Colon (tissue), 2 donors: ENCODE data around the gene FOXO3.

Source experiments
- FAIRE-seq: peaks from 2 replicates; lab custom pipeline; 2012; peaks lifted over from hg19 to GRCh38; lab: Jason Lieb, UNC
- donor health status: control.
- donor health status: control.

FOXO3 gene

GRCh38 chr6:108685970-108686369 lies 125.3 kb downstream of the FOXO3 start:
- FAIRE-seq: no peak

GRCh38 chr6:108686896-108687295 lies 126.2 kb downstream of the FOXO3 start:
- FAIRE-seq: no peak

GRCh38 chr6:108687921-108688320 lies 127.2 kb downstream of the FOXO3 start:
- no peak for FAIRE-seq

- no peak for FAIRE-seq
Measured at GRCh38 chr6:108689272-108690161, 128.8 kb downstream of the FOXO3 start.

GRCh38 chr6:108690326-108691049 lies 129.8 kb downstream of the FOXO3 start:
- FAIRE-seq: no peak

GRCh38 chr6:108693430-108694154 lies 132.9 kb downstream of the FOXO3 start:
- no peak for FAIRE-seq

- no peak for FAIRE-seq
Measured at GRCh38 chr6:108694816-108695215, 134.1 kb downstream of the FOXO3 start.

GRCh38 chr6:108697561-108698161 lies 136.9 kb downstream of the FOXO3 start:
- no peak for FAIRE-seq

GRCh38 chr6:108698593-108699289 lies 138.0 kb downstream of the FOXO3 start:
- no peak for FAIRE-seq

GRCh38 chr6:108699290-108700041 lies 138.7 kb downstream of the FOXO3 start:
- FAIRE-seq: no peak

- FAIRE-seq: no peak
Measured at GRCh38 chr6:108702106-108702851, 141.6 kb downstream of the FOXO3 start.

- no peak for FAIRE-seq
Measured at GRCh38 chr6:108706649-108707048, 145.9 kb downstream of the FOXO3 start.

- FAIRE-seq: no peak
Measured at GRCh38 chr6:108707328-108707976, 146.7 kb downstream of the FOXO3 start.

- no peak for FAIRE-seq
Measured at GRCh38 chr6:108710030-108710429, 149.3 kb downstream of the FOXO3 start.

GRCh38 chr6:108710551-108710950 lies 149.8 kb downstream of the FOXO3 start:
- FAIRE-seq: no peak

- no peak for FAIRE-seq
Measured at GRCh38 chr6:108711071-108711470, 150.4 kb downstream of the FOXO3 start.

GRCh38 chr6:108711826-108712225 lies 151.1 kb downstream of the FOXO3 start:
- no peak for FAIRE-seq

- no peak for FAIRE-seq
Measured at GRCh38 chr6:108712946-108713345, 152.2 kb downstream of the FOXO3 start.

GRCh38 chr6:108714101-108714765 lies 153.5 kb downstream of the FOXO3 start:
- FAIRE-seq: no peak
